IPS-18c (cell line): ENCODE results near the gene ZC3HAV1.
"Not testable (repeated sequence)": the region's sequence is repeated elsewhere in the genome, so short reads cannot be mapped to it uniquely, and the experiment has no call there.

Experiments
- H3K4me3 ChIP-seq: 2 replicates; pipeline ENCODE4 v1.7.0; 2013; ENCODE audit warnings: low read depth, mild to moderate bottlenecking, low read length, moderate library complexity; ENCODE audit not compliant: insufficient read depth
- H3K9me3 ChIP-seq: one replicate; pipeline ENCODE4 v1.6.1; 2013; ENCODE audit warnings: mild to moderate bottlenecking, low read length, moderate library complexity; ENCODE audit not compliant: control insufficient read depth, insufficient read depth

The ZC3HAV1 gene

DNA sequence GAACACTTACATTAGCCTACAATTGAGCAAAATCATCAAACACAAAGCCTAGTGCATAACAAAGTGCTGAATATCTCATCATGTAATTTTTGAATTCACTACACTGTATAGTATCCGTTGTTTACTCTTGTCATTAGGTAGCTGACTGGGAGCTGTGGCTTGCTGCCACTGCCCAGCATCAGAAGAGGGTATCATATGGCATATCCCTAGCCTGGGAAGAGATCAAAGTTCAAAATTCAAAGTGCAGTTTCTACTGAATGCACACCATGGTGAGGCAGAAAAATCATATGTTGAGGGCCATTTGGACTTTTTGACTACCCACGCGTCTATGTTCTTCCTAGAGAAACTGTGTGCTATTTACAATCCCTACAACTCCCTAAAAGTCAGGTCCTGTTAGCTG, 7.5 kb upstream of the ZC3HAV1 start:
- Histone ChIP-seq H3K4me3 (no peak overlapping the region), H3K9me3 (no peaks in the 10 kb centered on the region)

DNA sequence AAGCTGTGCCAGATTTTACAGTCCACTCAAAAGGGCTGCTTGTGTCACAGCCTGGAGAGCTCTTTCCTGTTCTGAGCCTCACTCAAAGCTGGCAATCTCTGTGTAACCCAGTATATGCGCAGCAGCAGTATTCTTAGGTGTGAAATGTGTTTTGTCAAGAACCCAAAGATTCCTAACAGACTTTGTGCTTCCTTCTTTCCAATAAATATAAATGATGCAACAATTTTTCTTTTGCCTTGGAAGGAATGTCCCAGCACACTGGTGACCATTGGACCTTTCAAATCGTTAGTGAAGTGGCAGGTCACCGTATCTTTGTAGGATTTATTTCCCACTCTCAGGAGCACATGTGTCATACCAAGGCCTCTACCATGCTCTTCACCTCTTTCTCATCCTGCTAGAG, 5.6 kb upstream of the ZC3HAV1 start:
- no peak overlapping the region for H3K4me3 ChIP-seq
- no peaks in the 10 kb centered on the region for H3K9me3 ChIP-seq

DNA sequence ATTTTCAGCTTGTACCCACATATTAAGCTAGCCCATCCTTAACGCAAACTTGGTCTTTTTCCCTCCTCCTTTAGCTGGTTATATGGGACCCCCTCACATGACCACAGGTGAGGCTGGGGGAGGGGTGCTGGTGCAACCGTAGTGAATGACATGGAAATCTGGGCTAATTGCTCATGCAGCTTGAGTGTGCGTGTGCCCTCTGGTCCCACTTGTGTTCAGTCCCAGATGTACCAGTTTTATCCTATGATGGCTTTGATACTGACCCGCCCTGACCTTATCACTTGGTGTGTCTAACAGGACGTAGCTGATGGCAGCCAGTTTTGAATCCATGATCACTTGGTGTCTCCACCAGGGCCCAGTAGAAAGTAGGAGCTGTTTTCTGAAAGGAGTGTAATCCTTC, 5.1 kb upstream of the ZC3HAV1 start:
- Histone ChIP-seq H3K9me3 (no peaks in the 10 kb centered on the region), H3K4me3 (no peak overlapping the region)

DNA sequence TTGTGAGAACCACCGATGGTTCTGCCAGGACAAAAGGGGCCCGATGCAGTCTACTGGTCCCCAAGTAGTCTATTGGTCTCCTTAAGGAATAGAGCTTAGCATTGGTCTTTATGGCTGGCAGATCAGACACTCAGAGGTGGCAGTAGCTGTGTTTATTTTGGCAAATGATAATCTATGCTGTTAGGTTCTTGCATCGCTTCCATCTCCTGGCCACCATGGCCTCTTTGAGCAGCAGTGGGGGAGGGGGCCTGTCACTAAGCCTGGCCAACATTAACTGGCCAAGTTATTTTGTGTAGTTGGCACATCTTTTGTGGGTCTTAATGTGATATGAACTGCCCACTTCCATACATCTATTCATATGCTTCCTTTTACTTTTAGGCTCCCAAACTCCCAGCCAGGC, 4.5 kb upstream of the ZC3HAV1 start:
- Histone ChIP-seq H3K4me3 (no peak overlapping the region), H3K9me3 (no peaks in the 10 kb centered on the region)

DNA sequence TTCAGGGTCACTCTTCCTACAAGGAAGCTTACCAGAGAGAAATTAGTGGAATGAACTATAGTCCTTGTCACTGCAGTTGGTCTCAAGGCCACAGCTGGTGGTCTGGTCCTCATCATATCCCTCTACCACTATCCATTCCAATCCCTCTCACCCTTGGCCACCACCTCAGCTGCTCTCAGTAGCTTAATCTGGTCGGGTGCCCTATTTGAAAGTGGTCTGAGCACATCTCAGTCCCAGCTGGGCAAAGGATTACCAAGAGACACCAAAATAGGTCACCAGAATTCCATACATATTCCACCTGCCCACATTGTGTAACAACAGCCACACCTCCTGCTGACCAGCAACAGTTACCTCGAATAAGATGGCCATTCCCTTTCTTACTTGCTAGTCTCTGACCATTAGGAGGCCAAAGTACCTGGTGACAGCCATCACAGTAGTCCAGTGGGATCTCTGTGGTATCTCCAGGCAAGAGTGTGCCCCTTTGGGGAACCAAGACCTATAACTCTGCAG, 3.3 kb upstream of the ZC3HAV1 start:
- no peak overlapping the region for H3K4me3 ChIP-seq
- H3K9me3 ChIP-seq, result no peaks in the 10 kb centered on the region

DNA sequence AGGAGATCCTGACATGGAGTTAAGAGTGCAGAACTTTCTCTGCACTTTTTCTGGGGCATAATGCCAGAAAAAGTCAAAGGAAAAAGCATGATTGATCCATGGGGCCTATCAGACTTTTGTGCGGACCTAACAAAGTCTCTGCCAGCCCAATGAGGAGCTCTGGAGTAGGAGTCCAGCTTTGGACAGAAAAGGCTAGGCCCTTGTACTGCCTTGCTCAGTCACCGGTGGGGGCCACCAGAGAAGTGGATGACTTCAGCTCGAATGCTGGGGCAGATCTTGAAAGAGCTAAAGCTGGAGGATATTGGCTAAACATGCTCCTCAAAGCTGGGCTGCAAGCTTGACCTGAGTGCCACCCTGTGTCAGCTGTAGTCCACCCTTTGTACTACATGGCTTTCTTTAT, 2.8 kb upstream of the ZC3HAV1 start:
- Histone ChIP-seq H3K4me3 (no peak overlapping the region), H3K9me3 (no peaks in the 10 kb centered on the region)

DNA sequence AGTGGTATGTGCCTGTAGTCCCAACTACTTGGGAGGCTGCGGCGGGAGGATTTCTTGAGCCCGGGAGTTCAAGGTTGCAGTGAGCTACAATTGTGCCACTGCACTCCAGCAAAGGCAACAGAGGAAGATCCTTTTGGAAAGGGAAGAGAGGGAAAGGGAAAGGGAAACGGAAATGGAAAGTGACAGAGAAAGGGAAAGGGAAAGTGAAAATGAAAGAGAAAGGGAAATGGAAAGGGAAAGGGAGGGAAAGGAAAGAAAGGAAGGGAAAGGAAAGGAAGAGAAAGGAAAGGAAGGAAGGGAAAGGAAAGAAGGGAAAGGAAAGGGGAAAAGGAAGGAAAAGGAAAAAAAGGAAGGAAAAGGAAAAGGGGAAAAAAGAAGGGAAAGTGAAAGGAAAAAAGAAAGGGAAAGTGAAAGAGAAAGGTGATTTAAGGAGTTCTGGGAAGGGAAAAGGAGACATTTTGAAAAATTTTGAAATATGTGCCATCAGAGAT, 2.3 kb upstream of the ZC3HAV1 start:
- H3K4me3 ChIP-seq, result no peak overlapping the region
- H3K9me3 ChIP-seq, result no peaks in the 10 kb centered on the region

DNA sequence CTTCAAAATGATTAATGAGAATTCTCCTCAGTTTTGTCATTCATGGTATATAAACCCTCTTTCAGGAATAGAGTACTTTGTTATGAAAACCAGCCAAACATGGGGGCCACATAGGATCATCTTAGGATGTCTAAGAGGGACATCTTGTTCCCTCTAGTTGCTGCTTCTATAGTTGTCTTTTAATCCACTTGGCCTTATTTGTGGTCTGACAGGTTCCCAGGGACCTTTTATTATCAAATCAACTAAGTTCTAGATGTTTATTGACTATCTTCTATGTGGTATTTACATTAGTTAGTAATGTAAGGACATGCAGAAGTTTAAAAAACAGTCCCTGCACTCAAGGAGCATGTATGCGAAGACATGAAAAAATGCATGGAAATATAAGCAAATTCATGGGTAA, 1.6 kb upstream of the ZC3HAV1 start:
- Histone ChIP-seq H3K9me3 (no peaks in the 10 kb centered on the region), H3K4me3 (no peak overlapping the region)

DNA sequence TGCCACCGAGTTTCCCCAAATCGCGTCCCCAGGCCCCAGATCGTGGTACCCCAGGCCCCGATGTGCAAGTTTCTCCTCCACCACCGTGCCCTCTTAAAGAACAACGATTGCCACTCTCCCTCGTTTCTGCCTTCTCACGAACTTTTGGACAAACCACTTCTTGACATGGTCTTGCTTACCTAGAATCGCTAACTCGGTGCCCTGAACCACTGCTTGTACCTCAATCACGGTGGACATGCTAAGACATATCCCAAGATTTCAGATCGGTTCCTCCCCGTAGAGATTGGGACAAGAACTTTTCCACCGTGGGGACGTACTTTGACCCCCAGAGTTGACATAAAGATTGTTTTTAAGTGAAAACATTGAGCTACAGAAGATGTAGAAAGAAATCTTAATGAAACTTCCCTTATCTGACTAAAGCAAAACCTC, 477 bp upstream of the ZC3HAV1 start:
- no peaks in the 10 kb centered on the region for H3K9me3 ChIP-seq

DNA sequence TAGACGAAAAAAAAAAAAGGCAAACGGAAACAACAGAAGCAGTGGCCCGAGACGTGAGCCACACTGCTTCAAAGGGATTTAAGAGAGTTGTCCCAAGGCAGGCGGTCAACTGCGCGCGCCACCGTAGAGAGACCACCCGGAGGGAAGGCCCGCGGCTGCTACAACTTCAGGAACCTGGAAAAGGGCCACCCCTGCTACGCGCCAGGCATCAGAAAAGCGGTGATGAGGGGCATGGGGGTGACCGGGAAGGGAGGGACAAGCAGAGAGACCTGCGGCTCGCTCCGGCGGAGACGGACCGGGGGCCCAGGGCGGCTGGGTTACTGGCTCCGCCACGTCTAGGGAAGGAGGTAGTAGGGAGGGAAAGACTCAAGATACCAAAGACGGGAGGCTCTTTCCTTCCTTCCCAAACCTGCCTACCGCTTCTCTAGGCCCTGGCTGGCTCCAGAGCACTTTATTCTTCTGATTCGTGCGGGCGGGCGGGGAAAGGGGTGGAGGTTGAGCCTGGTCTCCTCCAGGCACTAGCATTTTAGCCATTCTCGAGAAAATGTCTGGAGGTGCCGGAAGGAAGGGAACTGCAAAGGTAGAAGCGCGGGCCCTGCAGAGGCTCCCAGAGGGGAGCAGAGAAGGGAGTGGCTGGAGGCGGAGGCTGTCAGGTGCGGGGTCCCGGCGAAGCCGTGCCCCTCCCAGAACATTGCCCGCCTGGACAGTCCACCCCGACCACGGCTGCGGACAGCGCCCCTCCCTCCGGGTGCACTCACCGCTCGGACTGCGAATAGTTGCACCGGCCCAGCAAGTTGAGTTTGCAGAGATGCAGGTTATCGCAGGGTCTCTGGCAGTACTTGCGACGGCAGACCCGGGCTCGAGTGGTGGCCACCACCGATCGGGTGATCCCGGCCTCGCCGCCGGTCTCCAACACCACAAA, 993 bp downstream of the ZC3HAV1 start:
- H3K9me3 ChIP-seq, result no peaks in the 10 kb centered on the region
- H3K4me3 ChIP-seq, result peak overlapping the region; percentile 94

More for the DNA sequence above, 477 bp upstream of the ZC3HAV1 start:
- peak overlapping the region; percentile 94 for H3K4me3 ChIP-seq

DNA sequence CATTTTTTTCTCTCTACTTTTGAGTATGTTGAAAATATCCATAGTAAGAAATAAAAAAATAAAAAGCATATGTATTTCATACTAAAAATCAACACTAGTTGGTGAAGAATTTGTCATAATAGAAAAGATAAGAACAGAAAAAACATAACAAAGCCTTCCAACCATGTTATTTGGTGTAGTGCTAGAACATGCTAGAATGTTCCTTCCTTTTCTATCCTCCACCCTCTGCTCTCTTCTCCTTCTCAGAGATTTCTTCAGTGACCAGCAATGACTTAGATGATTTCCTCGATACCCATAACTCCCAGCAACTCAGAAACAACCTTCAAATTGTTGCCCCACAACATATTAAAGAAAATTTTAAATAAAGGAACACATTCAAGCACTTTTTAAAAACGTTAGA, 2.6 kb downstream of the ZC3HAV1 start:
- H3K9me3 ChIP-seq, result no peaks in the 10 kb centered on the region
- H3K4me3 ChIP-seq, result no peak overlapping the region

DNA sequence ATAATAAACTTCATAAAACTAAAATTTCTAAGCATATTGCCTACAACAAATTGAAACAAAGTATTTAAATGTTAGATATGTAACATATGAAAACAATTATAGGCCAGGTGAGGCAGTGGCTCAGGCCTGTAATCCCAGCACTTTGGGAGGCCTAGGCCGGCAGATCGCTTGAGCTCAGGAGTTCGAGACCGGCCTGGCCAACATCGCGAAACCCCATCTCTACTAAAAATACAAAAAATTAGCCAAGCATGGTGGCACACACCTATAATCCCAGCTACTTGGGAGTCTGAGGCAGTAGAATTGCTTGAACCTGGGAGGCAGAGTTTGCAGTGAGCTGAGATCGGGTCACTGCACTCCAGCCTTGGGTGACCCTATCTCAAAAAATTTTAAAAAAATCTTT, 3.3 kb downstream of the ZC3HAV1 start:
- not testable (repeated sequence) for H3K9me3 ChIP-seq, H3K4me3 ChIP-seq

DNA sequence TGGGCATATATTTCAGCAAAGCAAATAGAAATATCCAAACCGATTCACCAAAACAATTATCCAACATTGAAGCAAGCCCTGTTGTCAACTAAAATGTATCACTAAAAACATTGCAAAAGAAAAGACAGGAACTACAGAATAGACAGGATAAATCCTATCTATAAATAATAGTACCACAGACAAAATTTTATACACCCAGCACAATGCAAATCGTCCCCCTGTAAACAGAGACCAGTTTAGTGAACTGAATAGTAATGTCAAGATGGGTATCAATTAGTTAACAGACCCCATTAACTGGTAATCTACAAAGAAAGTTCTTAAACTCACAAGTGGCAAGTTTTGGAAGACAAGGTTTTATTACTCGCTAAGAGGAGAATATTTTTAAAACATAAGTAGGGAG, 4.0 kb downstream of the ZC3HAV1 start:
- Histone ChIP-seq H3K9me3 (no peaks in the 10 kb centered on the region), H3K4me3 (no peak overlapping the region)

DNA sequence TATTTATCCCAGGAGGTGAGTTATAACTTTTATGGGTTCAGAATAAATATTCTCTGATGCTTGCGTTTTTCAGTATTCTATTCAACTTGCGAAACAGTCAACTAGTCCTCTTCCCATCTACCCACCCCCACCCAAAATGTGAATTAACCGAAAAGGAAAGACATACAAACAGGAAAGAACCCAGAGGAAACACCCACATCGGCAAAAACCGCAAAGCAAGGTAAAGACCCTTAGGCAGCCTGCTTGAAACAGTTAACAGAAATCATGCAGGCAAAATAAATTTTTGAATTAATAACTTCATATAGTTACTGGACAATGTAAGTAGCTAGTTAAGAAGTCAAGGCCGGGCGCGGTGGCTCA, 5.4 kb downstream of the ZC3HAV1 start:
- H3K9me3 ChIP-seq, result peaks cover 2% of the 10 kb centered on the region
- H3K4me3 ChIP-seq, result no peak overlapping the region

DNA sequence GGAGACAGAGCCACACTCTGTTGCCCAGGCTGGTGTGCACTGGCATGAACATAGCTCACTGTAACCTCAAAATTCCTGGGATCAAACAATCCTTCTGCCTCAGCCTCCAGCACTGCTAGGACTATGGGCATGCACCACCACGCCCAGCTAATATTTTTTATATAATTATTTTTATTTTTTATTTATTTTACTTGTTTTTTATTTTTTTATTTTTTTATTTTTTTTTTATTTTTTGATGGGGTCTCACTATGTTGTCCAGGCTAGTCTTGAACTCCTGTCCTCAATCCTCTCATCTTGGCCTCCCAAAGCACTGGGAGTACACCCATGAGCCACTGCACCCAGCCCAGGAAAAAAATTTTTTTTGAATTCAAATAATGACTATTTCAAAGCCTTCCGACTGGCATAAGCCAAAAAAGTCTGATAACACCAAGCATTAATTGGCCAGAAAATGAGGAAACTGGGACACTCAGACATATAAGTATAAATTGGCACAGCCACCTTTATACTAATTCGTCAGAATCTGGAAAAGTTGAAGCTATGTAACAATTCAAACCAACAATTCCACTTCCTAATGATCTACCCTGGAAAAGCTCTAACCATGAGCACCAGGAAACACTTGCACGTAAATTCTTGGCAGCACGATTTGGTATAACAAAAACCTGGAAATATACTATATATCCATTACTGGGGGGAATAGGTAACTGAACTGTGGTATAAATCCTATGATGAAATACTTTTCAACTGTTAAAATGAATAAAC, 6.3 kb downstream of the ZC3HAV1 start:
- H3K9me3 ChIP-seq, result peaks cover 2% of the 10 kb centered on the region
- no peak overlapping the region for H3K4me3 ChIP-seq

DNA sequence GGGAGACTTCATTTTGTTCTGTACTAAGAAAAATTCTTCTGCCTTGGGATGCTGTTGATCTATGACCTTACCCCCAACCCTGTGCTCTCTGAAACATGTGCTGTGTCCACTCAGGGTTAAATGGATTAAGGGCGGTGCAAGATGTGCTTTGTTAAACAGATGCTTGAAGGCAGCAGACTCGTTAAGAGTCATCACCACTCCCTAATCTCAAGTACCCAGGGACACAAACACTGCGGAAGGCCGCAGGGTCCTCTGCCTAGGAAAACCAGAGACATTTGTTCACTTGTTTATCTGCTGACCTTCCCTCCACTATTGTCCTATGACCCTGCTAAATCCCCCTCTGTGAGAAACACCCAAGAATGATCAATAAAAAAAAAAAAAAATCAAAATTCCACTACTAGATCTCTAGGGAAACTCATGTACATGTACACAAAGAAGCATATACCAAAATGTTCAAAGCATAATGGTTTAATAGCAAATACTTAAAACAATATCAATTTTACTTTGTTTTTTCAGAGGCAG, 7.8 kb downstream of the ZC3HAV1 start:
- H3K4me3 ChIP-seq, H3K9me3 ChIP-seq: not testable (repeated sequence)

DNA sequence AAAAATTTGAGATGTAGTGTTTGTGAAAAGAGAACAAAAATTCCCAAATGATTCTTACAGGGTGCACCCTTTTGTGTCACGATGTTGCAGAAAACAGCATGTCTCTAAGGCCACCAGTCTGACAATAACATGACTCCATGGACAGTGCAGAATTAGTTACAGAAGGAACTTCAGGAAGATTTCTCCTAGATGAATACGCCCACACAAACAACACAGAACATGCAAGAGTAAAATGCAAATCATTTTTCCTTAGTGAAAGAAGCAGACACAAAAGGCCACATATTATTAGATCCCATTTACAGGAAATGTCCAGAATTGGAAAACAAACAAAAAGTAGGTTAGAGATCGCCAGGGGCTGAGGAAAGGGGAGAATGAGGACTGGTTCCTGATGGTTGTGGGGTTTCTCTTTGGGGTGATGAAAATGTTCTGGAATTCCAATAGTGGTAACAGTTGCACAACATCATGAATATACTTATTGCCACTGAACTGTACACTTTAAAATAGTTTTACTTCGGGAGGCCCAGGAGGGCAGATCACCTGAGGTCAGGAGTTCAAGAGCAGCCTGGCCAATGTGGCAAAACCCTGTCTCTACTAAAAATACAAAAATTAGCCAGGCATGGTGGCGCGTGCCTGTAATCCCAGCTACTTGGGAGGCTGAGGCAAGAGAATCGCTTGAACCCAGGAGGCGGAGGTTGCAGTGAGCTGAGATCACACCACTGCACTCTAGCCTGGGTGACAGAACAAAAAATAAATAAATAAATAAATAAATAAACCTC, 10.2 kb downstream of the ZC3HAV1 start:
- peaks cover 2% of the 10 kb centered on the region for H3K9me3 ChIP-seq
- no peak overlapping the region for H3K4me3 ChIP-seq
